ENCODE data around the gene RPL5. TPM values are rescaled to one million over a fixed set of nuclear protein-coding genes. Genes with fewer than 3 reads are reported as not detected.

RPL5 gene
- total RNA-seq, 1 experiment from 2014 or later: 1,299 TPM

Other genes with a start within 250 kb of the RPL5 start
- 11.4 and 15.6 TPM in 2 replicates for gene EVI5, start 46.9 kb upstream of the RPL5 start, total RNA-seq (2014; rRNA removed)
- 13.1 and 15.8 TPM in 2 replicates for gene DIPK1A, start 129.4 kb downstream of the RPL5 start, total RNA-seq (2014; rRNA removed)
- gene MTF2, start 247.2 kb downstream of the RPL5 start, total RNA-seq (2014; rRNA removed): 13.3 and 17.4 TPM in 2 replicates